IMR-90 (cell line): ENCODE measurements around the gene TASP1.

Experiments used
- CEBPB ChIP-seq: IDR thresholded peaks from 2 replicates; pipeline ENCODE4 v1.6.1; 2012; ENCODE audit warnings: low read depth, low read length, improper control_type of control experiment
- ELK1 ChIP-seq: fragments of 150-350 bp; IDR thresholded peaks from 2 replicates; pipeline ENCODE4 v1.6.1; 2016; ENCODE audit warnings: low read depth, mild to moderate bottlenecking, low read length, moderate library complexity, borderline replicate concordance
- MAFK ChIP-seq: IDR thresholded peaks from 2 replicates; pipeline ENCODE4 v1.6.1; 2012; ENCODE audit warnings: low read depth, low read length, improper control_type of control experiment
- MAZ ChIP-seq: IDR thresholded peaks from 2 replicates; pipeline ENCODE4 v1.6.1; 2012; ENCODE audit warnings: low read depth, mild to moderate bottlenecking, low read length, improper control_type of control experiment, moderate library complexity, borderline replicate concordance
- MXI1 ChIP-seq: IDR thresholded peaks from 2 replicates; pipeline ENCODE4 v1.6.1; 2012; ENCODE audit warnings: low read depth, mild to moderate bottlenecking, low read length, moderate library complexity, borderline replicate concordance
- POLR2A ChIP-seq: IDR thresholded peaks from 2 replicates; pipeline ENCODE4 v1.6.1; 2012; ENCODE audit warnings: mild to moderate bottlenecking, low read depth, low read length
- USF2 ChIP-seq: fragments of 150-350 bp; IDR thresholded peaks from 2 replicates; pipeline ENCODE4 v1.6.1; 2017; ENCODE audit warnings: mild to moderate bottlenecking, antibody characterized with exemption, low read length, low read depth
- TF ChIP-seq, protein P1 (sequence below): conservative IDR thresholded peaks from 2 replicates; pipeline ENCODE4 v1.5.1; 2012; ENCODE audit warnings: mild to moderate bottlenecking, low read depth, low read length, improper control_type of control experiment

DNA sequence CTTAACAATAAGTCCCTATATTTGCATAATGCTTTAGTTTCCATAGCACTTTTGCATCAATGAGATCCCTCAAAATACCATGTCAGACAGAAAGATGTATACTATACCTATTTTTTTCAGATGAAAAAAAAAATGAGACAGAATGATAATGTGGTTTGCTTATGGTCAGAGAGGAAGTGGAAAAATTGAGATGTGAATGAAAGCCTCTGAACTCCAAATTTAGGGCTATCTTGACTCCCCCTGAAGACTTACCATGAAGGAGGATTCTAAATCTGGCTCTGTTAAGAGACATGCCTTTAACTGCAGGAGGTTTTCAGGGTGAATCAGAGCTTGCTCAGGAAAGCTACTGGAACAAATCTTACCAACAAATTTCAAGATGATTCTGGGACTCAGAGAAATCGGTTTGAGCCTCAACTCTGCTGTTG is 241.4 kb downstream of the TASP1 start:
- TF ChIP-seq POLR2A (no peak), ELK1 (no peak), USF2 (no peak), CEBPB (no peak), MAZ (no peak), MXI1 (no peak), MAFK (no peak)
- TF ChIP-seq, protein P1, sequence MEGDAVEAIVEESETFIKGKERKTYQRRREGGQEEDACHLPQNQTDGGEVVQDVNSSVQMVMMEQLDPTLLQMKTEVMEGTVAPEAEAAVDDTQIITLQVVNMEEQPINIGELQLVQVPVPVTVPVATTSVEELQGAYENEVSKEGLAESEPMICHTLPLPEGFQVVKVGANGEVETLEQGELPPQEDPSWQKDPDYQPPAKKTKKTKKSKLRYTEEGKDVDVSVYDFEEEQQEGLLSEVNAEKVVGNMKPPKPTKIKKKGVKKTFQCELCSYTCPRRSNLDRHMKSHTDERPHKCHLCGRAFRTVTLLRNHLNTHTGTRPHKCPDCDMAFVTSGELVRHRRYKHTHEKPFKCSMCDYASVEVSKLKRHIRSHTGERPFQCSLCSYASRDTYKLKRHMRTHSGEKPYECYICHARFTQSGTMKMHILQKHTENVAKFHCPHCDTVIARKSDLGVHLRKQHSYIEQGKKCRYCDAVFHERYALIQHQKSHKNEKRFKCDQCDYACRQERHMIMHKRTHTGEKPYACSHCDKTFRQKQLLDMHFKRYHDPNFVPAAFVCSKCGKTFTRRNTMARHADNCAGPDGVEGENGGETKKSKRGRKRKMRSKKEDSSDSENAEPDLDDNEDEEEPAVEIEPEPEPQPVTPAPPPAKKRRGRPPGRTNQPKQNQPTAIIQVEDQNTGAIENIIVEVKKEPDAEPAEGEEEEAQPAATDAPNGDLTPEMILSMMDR: no peak
